Measurements from ENCODE around the gene PARD3B.

DNA sequence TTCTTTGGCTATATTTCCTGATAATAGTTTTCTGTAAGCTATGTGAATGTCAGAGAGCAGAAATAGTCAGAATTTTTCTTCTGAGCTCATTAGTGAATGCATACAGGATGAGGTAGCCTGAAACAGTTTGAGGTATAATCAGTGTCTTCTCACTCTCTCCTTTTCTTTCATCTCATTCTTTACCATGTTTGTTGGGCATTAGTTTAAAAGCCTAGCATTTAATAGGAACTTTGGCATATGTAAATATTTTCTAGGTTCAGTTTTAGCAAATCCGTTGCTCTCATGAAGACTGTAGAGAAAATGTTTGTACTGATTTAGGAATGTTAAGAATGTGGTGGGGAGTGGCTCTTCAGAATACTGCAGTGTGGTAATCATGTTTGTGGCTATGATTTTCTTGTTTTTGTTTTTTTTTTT lies 119.4 kb downstream of the PARD3B start:
- no peak for TF ChIP-seq POLR2A (IDR thresholded peaks at IDR 0.05; ENCODE audit: low read length)
- TF ChIP-seq GATA1 (IDR thresholded peaks at IDR 0.05; ENCODE audit: low read depth, low read length) = no peak

All from erythroblast (primary cell).